Nephron progenitor cell (in vitro differentiated cells): ENCODE data around the gene ENOX1.

ENCODE experiments used
- DNase-seq: peaks from one replicate; pipeline ENCODE4 v3.0.0; 2021
- H3K27ac Mint-ChIP-seq: 2 replicates; pipeline ENCODE4 v1.8.0; 2021; ENCODE audit warnings: mild to moderate bottlenecking, moderate library complexity, mixed read lengths
- H3K27me3 Mint-ChIP-seq: 2 replicates; pipeline ENCODE4 v1.8.0; 2021; ENCODE audit warnings: mild to moderate bottlenecking, low read depth, mixed read lengths; ENCODE audit not compliant: poor library complexity
- H3K36me3 Mint-ChIP-seq: 2 replicates; pipeline ENCODE4 v1.8.0; 2021; ENCODE audit warnings: low read depth, mixed read lengths
- H3K4me1 Mint-ChIP-seq: 2 replicates; pipeline ENCODE4 v1.8.0; 2021; ENCODE audit warnings: mixed read lengths
- H3K4me3 Mint-ChIP-seq: 2 replicates; pipeline ENCODE4 v1.8.0; 2021; ENCODE audit warnings: mild to moderate bottlenecking, moderate library complexity, mixed read lengths
- H3K9me3 Mint-ChIP-seq: 2 replicates; pipeline ENCODE4 v1.8.0; 2021; ENCODE audit warnings: mild to moderate bottlenecking, moderate library complexity, mixed read lengths
- CTCF ChIP-seq: fragments of 200-600 bp; sonication (generic); IDR thresholded peaks from 2 replicates; pipeline ENCODE4 v1.5.0; 2021; ENCODE audit warnings: antibody characterized with exemption

The ENOX1 gene

GRCh38 chr13:43755844-43756243 lies 30.9 kb downstream of the ENOX1 start:
- peaks cover 6% of the 10 kb centered on the region for H3K4me1 Mint-ChIP-seq
- H3K36me3 Mint-ChIP-seq = no peaks in the 10 kb centered on the region

GRCh38 chr13:43751624-43752023 lies 35.1 kb downstream of the ENOX1 start:
- no peak for TF ChIP-seq CTCF
- H3K9me3 Mint-ChIP-seq = no peaks in the 10 kb centered on the region
- no peaks in the 10 kb centered on the region for H3K36me3 Mint-ChIP-seq
- no peaks in the 10 kb centered on the region for H3K27me3 Mint-ChIP-seq
- H3K27ac Mint-ChIP-seq = no peak overlapping the region
- H3K4me1 Mint-ChIP-seq = no peaks in the 10 kb centered on the region
- no peak for DNase-seq
- no peak overlapping the region for H3K4me3 Mint-ChIP-seq

More at GRCh38 chr13:43755844-43756243, 30.9 kb downstream of the ENOX1 start:
- DNase-seq = no peak
- no peaks in the 10 kb centered on the region for H3K9me3 Mint-ChIP-seq
- H3K27me3 Mint-ChIP-seq = no peaks in the 10 kb centered on the region
- H3K4me3 Mint-ChIP-seq = no peak overlapping the region
- H3K27ac Mint-ChIP-seq = no peak overlapping the region
- no peak for TF ChIP-seq CTCF

- H3K9me3 Mint-ChIP-seq = no peaks in the 10 kb centered on the region
- H3K36me3 Mint-ChIP-seq = no peaks in the 10 kb centered on the region
- H3K27ac Mint-ChIP-seq = no peak overlapping the region
- TF ChIP-seq CTCF = no peak
- H3K27me3 Mint-ChIP-seq = no peaks in the 10 kb centered on the region
- no peaks in the 10 kb centered on the region for H3K4me1 Mint-ChIP-seq
- DNase-seq = no peak
- no peak overlapping the region for H3K4me3 Mint-ChIP-seq
Measured at GRCh38 chr13:43749503-43749902, 37.3 kb downstream of the ENOX1 start.

GRCh38 chr13:43744261-43745031 lies 42.3 kb downstream of the ENOX1 start:
- H3K4me1 Mint-ChIP-seq = no peaks in the 10 kb centered on the region
- H3K27me3 Mint-ChIP-seq = peaks cover 4% of the 10 kb centered on the region
- DNase-seq = no peak
- H3K9me3 Mint-ChIP-seq = no peaks in the 10 kb centered on the region
- H3K4me3 Mint-ChIP-seq = no peak overlapping the region
- H3K36me3 Mint-ChIP-seq = no peaks in the 10 kb centered on the region
- H3K27ac Mint-ChIP-seq = no peak overlapping the region
- no peak for TF ChIP-seq CTCF

DNA sequence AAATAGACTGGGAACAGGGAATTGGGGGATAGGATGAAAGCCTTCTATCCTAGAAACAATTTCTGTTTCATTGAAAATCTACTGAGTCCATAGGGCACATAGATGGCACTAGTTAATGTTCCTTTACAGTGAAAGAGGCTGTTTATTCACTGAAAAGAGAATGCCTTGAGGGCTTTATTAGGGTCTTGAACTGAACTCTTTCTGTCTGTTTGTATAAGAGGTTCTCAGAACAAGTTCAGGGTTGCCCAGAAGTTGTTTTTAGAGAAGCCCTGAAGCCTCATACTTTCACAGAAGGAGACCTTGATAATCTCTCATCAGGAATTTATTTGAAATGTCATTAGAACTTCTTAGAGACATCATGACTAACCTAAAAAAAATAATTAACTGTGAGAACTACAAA lies 43.9 kb downstream of the ENOX1 start:
- Mint-ChIP-seq H3K4me1 (no peaks in the 10 kb centered on the region), H3K9me3 (no peaks in the 10 kb centered on the region), H3K36me3 (no peaks in the 10 kb centered on the region), H3K27me3 (peaks cover 4% of the 10 kb centered on the region), H3K27ac (no peak overlapping the region), H3K4me3 (no peak overlapping the region)
- no peak for TF ChIP-seq CTCF
- DNase-seq = no peak

DNA sequence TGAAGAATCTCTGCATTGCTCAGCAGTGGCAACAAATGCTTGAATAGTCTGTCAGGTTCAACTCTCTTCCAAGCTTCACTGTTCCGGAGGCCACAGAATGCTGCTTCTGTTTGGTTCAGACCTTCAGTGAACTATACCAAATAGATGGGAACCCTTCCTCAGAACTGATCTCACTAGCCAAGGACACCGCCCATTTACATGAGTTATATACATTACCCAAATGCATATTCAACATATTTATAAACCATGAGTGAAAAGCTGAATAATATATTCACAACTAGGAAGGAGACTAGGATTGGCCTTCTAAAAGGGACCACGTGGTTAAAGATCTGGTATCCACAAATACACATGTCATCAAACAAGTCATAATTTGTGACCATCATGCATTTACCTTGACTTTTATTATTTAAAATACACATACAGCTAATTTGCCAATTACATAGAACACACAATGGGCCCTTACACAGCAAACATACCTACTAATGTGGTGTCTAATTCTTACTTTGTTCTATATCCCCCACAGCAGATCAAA lies 49.3 kb downstream of the ENOX1 start:
- no peak for TF ChIP-seq CTCF

More for the DNA sequence above, 49.3 kb downstream of the ENOX1 start:
- H3K9me3 Mint-ChIP-seq = no peaks in the 10 kb centered on the region
- H3K4me3 Mint-ChIP-seq = no peak overlapping the region
- no peak overlapping the region for H3K27ac Mint-ChIP-seq
- H3K27me3 Mint-ChIP-seq = peaks cover 9% of the 10 kb centered on the region
- H3K36me3 Mint-ChIP-seq = no peaks in the 10 kb centered on the region
- DNase-seq = no peak
- no peaks in the 10 kb centered on the region for H3K4me1 Mint-ChIP-seq
